Measurements from ENCODE around the gene B3GALNT1.

GRCh38 chr3:161038725-161039124 lies 66.4 kb downstream of the B3GALNT1 start:
- TF ChIP-seq PAX5 (IDR thresholded peaks at IDR 0.05; ENCODE audit: insufficient read depth, low read length, severe bottlenecking) (no peak), POLR2A (IDR thresholded peaks at IDR 0.05; ENCODE audit: low read depth, low read length) (no peak)

Data from GM12891 (cell line).